Activated naive CD4-positive, alpha-beta T cell treated with anti-CD3 and anti-CD28 coated beads, Interleukin-2, amount 50 U/mL, for 24 hours (primary cell): ENCODE data around the gene GPR87.
A peak's percentile ranks its signal among the peaks of the same experiment; 100 is the strongest.

Experiments
- H3K27ac Mint-ChIP-seq: one replicate; pipeline ENCODE4 v1.8.0; 2021; ENCODE audit warnings: mild to moderate bottlenecking, mixed read lengths
- H3K27me3 Mint-ChIP-seq: one replicate; pipeline ENCODE4 v1.8.0; 2021; ENCODE audit warnings: mixed read lengths
- H3K36me3 Mint-ChIP-seq: one replicate; pipeline ENCODE4 v1.8.0; 2021; ENCODE audit warnings: mixed read lengths
- H3K4me1 Mint-ChIP-seq: one replicate; pipeline ENCODE4 v1.8.0; 2021; ENCODE audit warnings: mixed read lengths
- H3K4me3 Mint-ChIP-seq: one replicate; pipeline ENCODE4 v1.8.0; 2021; ENCODE audit warnings: mild to moderate bottlenecking, mixed read lengths
- H3K9me3 Mint-ChIP-seq: one replicate; pipeline ENCODE4 v1.8.0; 2021; ENCODE audit warnings: mixed read lengths

GPR87 gene

DNA sequence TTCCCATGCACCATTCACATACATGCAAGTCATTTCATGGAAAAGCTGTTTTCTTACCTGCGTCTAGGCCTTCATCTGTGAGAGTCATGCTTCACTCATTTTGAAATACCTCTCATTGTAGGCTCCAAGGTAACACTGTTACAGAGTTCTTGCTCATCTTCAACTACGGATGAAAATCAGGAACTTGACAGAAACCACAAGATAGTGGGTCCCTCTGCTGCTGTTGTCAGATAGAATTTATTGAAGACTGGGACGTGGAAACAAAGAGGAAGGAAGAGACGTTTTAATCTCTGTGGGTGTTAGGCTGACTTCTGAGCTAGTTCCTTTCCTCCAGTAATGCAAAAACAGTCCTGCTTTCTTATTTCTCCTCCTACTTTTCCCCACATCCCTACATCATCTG lies 38.4 kb downstream of the GPR87 start, which contains the start of gene P2RY14:
TSS of gene P2RY14 (minus strand) at position 313 of the 400 bp plus-strand sequence. CDS start 64,226 bp downstream, outside the sequence.
- Mint-ChIP-seq H3K27ac (no peak within 1 kb of the TSS), H3K27me3 (no peaks in the 10 kb centered on the region), H3K4me3 (no peak within 1 kb of the TSS), H3K36me3 (no peaks in the 10 kb centered on the region), H3K9me3 (no peaks in the 10 kb centered on the region), H3K4me1 (peaks cover 32% of the 10 kb centered on the region)

DNA sequence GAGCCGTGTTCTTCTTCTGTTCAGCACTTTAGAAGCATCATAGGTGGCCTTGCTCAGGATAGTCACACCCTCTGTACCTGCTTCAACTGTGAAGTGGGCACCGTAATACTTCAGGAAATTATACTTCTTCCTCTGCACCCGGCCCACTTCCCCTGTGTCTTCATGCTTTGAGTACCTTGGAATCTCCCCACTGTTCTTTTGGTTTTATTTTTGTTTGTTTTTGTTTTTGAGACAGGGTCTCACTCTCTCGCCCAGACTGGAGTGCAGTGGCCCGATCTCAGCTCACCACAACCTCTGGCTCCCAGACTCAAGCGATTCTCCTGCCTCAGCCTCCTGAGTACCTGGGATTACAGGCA lies 40.0 kb downstream of the GPR87 start:
- no peaks in the 10 kb centered on the region for H3K9me3 Mint-ChIP-seq
- no peaks in the 10 kb centered on the region for H3K36me3 Mint-ChIP-seq
- H3K4me1 Mint-ChIP-seq = peaks cover 30% of the 10 kb centered on the region
- no peak overlapping the region for H3K27ac Mint-ChIP-seq
- no peak overlapping the region for H3K4me3 Mint-ChIP-seq
- no peaks in the 10 kb centered on the region for H3K27me3 Mint-ChIP-seq

GRCh38 chr3:151276038-151276686 lies 40.5 kb downstream of the GPR87 start:
- Mint-ChIP-seq H3K4me3 (no peak overlapping the region), H3K36me3 (no peaks in the 10 kb centered on the region), H3K4me1 (peaks cover 30% of the 10 kb centered on the region), H3K27me3 (no peaks in the 10 kb centered on the region), H3K27ac (no peak overlapping the region), H3K9me3 (no peaks in the 10 kb centered on the region)

DNA sequence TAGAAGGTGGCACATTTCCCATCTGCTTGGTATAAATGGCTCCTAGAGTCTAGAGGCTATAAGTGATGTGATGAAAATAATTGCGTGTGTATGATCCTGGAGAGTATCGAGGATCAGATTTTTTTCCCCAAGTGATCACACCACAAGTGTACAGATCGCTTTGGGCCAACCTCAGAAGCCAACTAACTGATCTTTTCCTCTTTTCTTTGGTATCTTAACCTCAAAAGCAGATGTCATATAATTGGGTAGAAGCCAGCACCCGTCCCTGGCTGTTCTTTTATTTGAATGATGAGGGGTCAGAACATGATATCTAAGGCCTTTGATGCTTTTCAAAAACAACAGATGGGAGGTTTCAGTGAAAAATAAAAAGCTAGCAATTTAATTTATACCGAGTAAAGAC lies 41.5 kb downstream of the GPR87 start:
- Mint-ChIP-seq H3K4me1 (peaks cover 30% of the 10 kb centered on the region), H3K4me3 (no peak overlapping the region)

GRCh38 chr3:151269631-151270030 lies 47.0 kb downstream of the GPR87 start:
- no peak overlapping the region for H3K27ac Mint-ChIP-seq
- H3K9me3 Mint-ChIP-seq = no peaks in the 10 kb centered on the region
- no peak overlapping the region for H3K4me3 Mint-ChIP-seq
- H3K27me3 Mint-ChIP-seq = no peaks in the 10 kb centered on the region
- peaks cover 12% of the 10 kb centered on the region for H3K4me1 Mint-ChIP-seq
- no peaks in the 10 kb centered on the region for H3K36me3 Mint-ChIP-seq

More for the DNA sequence above, 41.5 kb downstream of the GPR87 start:
- H3K27ac Mint-ChIP-seq = no peak overlapping the region
- no peaks in the 10 kb centered on the region for H3K36me3 Mint-ChIP-seq
- H3K9me3 Mint-ChIP-seq = no peaks in the 10 kb centered on the region
- H3K27me3 Mint-ChIP-seq = no peaks in the 10 kb centered on the region

DNA sequence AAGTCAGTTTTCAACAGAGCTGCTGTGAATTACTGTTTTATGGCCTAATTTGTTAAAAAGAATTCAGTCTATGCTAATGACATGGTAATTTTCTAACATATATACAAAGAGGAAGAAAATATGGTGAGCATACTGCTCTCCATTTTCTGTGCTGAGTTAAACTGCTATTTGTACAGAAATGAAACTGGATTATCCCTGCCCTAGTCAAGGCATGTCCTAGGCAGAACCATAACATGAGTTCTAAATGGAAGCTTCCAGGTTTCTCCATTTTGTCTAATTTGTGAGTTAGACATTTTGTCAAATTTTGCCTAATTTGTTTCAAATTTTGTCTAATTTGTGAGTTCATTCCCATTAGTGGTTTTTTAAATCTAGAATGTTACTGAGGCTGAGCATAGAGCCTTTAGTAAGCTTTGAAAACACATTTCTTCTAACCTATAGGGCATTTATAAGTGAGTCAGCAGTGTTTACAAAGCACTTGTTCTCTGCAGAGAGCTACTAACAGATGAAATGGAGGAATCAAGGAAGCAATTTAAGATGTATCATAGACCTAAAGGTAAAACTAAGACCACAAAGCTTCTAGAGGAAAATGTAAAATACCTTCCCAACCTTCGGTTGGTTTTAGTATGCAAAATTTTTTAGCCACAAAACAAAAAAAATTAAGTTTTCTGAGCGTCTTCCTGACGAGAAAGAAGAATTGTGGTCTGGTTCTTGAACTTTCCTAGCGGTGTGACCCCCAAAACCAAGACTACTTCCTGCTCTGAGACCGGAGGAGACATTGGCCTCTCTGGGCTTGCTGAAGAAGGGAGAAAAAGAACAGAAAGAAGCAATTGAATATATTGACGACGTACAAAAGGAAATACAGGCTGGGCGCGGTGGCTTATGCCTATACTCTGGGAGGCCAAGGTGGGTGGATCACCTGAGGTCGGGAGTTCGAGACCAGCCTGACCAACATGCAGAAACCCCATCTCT lies 48.1 kb downstream of the GPR87 start:
- H3K36me3 Mint-ChIP-seq = no peaks in the 10 kb centered on the region
- H3K9me3 Mint-ChIP-seq = no peaks in the 10 kb centered on the region
- H3K4me1 Mint-ChIP-seq = peaks cover 12% of the 10 kb centered on the region
- H3K27me3 Mint-ChIP-seq = no peaks in the 10 kb centered on the region
- H3K4me3 Mint-ChIP-seq = peak overlapping the region; percentile 69
- peak overlapping the region; percentile 25 for H3K27ac Mint-ChIP-seq

- Mint-ChIP-seq H3K36me3 (no peaks in the 10 kb centered on the region), H3K27ac (no peak overlapping the region), H3K4me1 (peaks cover 12% of the 10 kb centered on the region), H3K27me3 (no peaks in the 10 kb centered on the region), H3K9me3 (no peaks in the 10 kb centered on the region), H3K4me3 (no peak overlapping the region)
Observed at GRCh38 chr3:151267066-151267465, 49.6 kb downstream of the GPR87 start.

GRCh38 chr3:151265866-151266265 lies 50.8 kb downstream of the GPR87 start:
- H3K27ac Mint-ChIP-seq = no peak overlapping the region
- no peaks in the 10 kb centered on the region for H3K27me3 Mint-ChIP-seq
- H3K36me3 Mint-ChIP-seq = no peaks in the 10 kb centered on the region
- H3K4me3 Mint-ChIP-seq = no peak overlapping the region
- peaks cover 12% of the 10 kb centered on the region for H3K4me1 Mint-ChIP-seq
- H3K9me3 Mint-ChIP-seq = no peaks in the 10 kb centered on the region

- no peak overlapping the region for H3K27ac Mint-ChIP-seq
- no peak overlapping the region for H3K4me3 Mint-ChIP-seq
- H3K27me3 Mint-ChIP-seq = peaks cover 3% of the 10 kb centered on the region
- H3K9me3 Mint-ChIP-seq = no peaks in the 10 kb centered on the region
- H3K4me1 Mint-ChIP-seq = peaks cover 12% of the 10 kb centered on the region
- H3K36me3 Mint-ChIP-seq = no peaks in the 10 kb centered on the region
Observed at GRCh38 chr3:151265166-151265565, 51.5 kb downstream of the GPR87 start.

- Mint-ChIP-seq H3K27me3 (peaks cover 8% of the 10 kb centered on the region), H3K4me3 (no peak overlapping the region), H3K27ac (no peak overlapping the region), H3K4me1 (peaks cover 8% of the 10 kb centered on the region), H3K9me3 (no peaks in the 10 kb centered on the region), H3K36me3 (no peaks in the 10 kb centered on the region)
Observed at GRCh38 chr3:151264605-151265004, 52.0 kb downstream of the GPR87 start.

DNA sequence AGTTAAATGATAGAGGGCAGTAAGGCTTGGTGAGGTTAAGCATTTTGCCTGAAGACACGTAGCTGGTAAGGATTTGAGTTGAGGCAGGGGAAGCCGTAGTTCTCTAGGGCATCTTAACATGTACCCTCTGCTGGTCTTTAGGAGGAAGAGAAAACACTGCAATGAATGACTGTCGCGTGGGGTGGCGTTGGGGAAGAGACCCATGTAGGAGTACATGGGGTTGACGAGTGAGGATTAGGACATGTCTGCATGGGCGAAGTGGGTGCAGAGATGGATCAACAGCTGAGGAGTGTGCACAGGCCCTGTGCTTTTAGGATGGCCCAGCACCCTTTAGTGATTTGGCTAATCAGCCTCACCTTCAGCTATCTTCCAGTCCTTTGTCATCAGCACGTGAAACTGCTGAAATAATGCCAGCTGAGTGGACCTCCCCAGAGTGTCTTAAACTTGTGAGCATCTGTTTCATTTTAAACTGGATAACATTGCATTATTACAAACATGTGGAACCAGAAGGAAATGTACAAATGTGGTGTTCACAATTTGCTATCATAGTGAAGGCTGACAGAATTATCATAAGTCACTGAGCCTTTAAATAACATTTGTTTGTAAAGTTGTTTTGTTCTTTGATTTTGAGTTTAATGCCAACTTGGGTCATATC lies 53.6 kb downstream of the GPR87 start:
- H3K4me1 Mint-ChIP-seq = no peaks in the 10 kb centered on the region
- H3K4me3 Mint-ChIP-seq = no peak overlapping the region
- no peaks in the 10 kb centered on the region for H3K36me3 Mint-ChIP-seq
- H3K9me3 Mint-ChIP-seq = no peaks in the 10 kb centered on the region
- H3K27ac Mint-ChIP-seq = no peak overlapping the region
- peaks cover 8% of the 10 kb centered on the region for H3K27me3 Mint-ChIP-seq

DNA sequence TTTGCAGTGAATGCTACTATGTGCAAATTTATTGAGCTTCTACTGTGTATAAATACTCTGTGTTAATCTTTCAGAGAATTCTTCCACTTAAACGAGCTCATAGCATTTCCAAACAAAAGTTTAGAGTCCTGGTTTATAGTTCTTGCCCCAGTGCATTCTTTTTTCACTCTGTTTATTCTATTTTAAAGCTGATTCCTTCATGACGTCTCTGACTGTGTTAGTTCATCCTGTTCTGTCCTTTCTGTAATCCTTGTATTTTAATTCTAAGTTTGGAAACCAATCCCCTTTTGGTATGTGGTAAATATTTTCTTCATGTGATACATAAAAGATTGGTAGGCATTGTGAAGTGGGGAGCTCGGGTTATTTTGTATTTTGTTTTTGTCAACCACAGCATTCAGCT lies 57.0 kb downstream of the GPR87 start:
- peaks cover 8% of the 10 kb centered on the region for H3K27me3 Mint-ChIP-seq
- no peaks in the 10 kb centered on the region for H3K4me1 Mint-ChIP-seq
- no peaks in the 10 kb centered on the region for H3K36me3 Mint-ChIP-seq
- H3K27ac Mint-ChIP-seq = peak overlapping the region; percentile 65
- no peak overlapping the region for H3K4me3 Mint-ChIP-seq
- H3K9me3 Mint-ChIP-seq = no peaks in the 10 kb centered on the region

GRCh38 chr3:151256749-151257148 lies 59.9 kb downstream of the GPR87 start:
- Mint-ChIP-seq H3K9me3 (no peaks in the 10 kb centered on the region), H3K27me3 (peaks cover 8% of the 10 kb centered on the region), H3K4me3 (no peak overlapping the region), H3K4me1 (no peaks in the 10 kb centered on the region), H3K36me3 (no peaks in the 10 kb centered on the region), H3K27ac (no peak overlapping the region)

GRCh38 chr3:151248772-151249337 lies 67.8 kb downstream of the GPR87 start:
- Mint-ChIP-seq H3K36me3 (no peaks in the 10 kb centered on the region), H3K27ac (no peak overlapping the region), H3K9me3 (no peaks in the 10 kb centered on the region), H3K27me3 (no peaks in the 10 kb centered on the region), H3K4me1 (no peaks in the 10 kb centered on the region), H3K4me3 (no peak overlapping the region)
